Panc1 (cell line): ENCODE results near the gene PDGFD.

ENCODE experiments used
- CTCF ChIP-seq: fragments of 450-650 bp; IDR thresholded peaks from 2 replicates; pipeline ENCODE4 v1.5.1; 2017; ENCODE audit warnings: mild to moderate bottlenecking
- POLR2AphosphoS5 ChIP-seq: IDR thresholded peaks from 2 replicates; pipeline ENCODE4 v1.6.1; 2012; ENCODE audit warnings: mild to moderate bottlenecking, low read depth, low read length, moderate library complexity
- REST ChIP-seq, 2 experiments: IDR thresholded peaks; 2 replicates each; pipeline ENCODE4 v1.6.1; 2011 to 2012; ENCODE audit warnings: low read depth in 2 of 2, control low read depth in 1 of 2, low read length in 1 of 2, mild to moderate bottlenecking in 1 of 2, moderate library complexity in 1 of 2; ENCODE audit not compliant: insufficient read depth in 1 of 2
- SIN3A ChIP-seq: IDR thresholded peaks from 2 replicates; pipeline ENCODE4 v1.6.1; 2012; ENCODE audit warnings: low read depth, mild to moderate bottlenecking, low read length, moderate library complexity, borderline replicate concordance; ENCODE audit not compliant: insufficient read depth

GRCh38 chr11:104105155-104105554 lies 58.8 kb downstream of the PDGFD start:
- TF ChIP-seq POLR2AphosphoS5: no peak
- TF ChIP-seq CTCF: no peak
- TF ChIP-seq REST (IDR thresholded peaks at IDR 0.05; ENCODE audit: insufficient read depth in 1 of 2, low read depth in 2 of 2, low read length in 1 of 2): no peak
- no peak for TF ChIP-seq SIN3A
